GM19463 (cell line): ENCODE data around the gene BCL7C.
"Not testable (repeated sequence)": the region's sequence is repeated elsewhere in the genome, so short reads cannot be mapped to it uniquely, and the experiment has no call there.

Source experiments
- ATAC-seq: cut with Tn5 transposase; IDR thresholded peaks from one replicate; pipeline ENCODE4 v1.9.1; 2021; ENCODE audit warnings: mild to moderate bottlenecking, moderate library complexity; ENCODE audit not compliant: unreplicated experiment

Gene BCL7C

GRCh38 chr16:30896261-30896888, 2.5 kb upstream of the BCL7C start, which contains the start of gene CTF1:
CTF1 (plus strand) TSS chr16:30896614; CDS start chr16:30896644, 30 bp downstream.
- no peak for ATAC-seq

DNA sequence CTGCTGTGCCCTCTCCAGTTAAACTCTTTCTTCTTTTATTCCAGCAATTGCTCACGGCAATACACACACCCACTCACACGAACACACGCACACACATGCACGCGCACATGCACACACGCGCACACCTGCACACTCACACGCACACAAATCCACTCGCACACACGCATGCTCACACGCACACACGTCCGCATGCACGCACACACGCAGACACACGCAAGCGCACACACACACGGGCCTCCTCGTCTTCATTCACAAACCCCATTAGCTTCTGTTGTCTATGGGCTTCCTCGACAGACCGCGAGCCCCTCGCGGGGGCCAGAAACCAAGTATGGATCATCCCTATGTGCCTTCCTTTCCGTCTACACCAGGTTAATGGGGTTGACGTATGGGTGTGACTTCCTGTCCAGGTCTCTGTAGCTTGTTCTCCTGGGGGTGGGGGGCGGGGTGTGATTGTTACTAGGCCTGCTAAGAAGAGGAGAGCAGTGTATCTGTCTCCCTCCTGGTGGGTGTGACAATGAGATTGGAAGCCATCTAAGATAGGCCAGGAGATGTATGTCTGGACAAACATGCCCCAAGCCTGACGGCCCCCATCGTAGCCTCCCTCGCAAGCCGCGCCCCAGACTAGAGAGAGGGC, 1.9 kb upstream of the BCL7C start:
- ATAC-seq: no peak

- ATAC-seq: no peak
These were observed 877 bp upstream of the BCL7C start for GRCh38 chr16:30894540-30895368.

DNA sequence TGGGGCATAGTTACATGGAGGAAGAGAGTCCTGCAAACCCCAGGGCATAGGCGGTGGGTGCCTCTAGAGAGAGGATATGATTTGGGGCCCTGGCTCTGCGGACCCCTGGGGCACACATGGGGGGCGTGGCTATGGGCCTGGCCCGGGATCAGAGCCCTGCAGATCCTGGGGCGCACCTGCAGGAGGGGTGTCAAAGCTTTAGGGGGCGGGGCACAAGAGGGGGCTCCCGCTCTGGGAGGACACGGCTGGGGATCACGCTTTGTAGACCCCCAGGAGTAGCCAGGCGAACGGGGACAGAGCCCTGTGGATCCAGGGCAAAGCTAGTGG, 497 bp downstream of the BCL7C start:
- no peak for ATAC-seq

DNA sequence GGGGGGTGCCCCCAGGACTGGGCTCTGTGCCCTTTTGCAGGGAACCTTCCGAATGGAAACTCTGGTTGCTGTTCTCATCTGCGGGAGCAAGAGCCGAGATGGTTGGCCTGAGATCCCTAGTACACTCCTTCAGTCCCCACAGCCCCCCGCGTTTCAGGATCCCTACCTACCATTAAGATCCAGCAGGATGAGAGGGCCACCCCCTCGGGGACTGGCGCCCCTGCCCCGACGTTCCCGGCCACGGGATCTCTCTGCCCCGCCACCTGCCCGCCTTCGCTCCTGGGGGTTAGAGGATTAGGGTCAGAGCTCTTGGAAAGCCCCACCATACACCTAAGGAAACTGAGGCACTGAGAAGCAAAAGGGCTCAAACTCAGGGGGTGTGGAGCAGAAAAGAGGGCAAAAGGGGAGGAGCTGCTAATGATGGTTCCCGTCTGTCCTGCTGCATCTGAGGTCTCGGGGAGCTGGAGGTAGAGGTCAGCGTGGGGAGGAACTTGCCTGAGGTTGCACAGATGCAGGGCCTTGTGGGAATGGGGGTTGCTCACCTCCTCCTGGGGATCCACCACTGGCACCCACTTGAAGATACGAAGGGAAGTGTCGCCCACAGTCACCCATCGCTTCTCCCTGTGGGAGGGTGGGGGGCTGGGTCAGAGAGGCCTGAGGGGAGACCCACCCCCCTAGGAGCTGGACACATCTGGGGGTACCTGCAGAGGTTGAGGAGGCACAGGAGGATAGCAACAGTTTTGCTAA, 1.0 kb downstream of the BCL7C start:
- ATAC-seq: no peak

DNA sequence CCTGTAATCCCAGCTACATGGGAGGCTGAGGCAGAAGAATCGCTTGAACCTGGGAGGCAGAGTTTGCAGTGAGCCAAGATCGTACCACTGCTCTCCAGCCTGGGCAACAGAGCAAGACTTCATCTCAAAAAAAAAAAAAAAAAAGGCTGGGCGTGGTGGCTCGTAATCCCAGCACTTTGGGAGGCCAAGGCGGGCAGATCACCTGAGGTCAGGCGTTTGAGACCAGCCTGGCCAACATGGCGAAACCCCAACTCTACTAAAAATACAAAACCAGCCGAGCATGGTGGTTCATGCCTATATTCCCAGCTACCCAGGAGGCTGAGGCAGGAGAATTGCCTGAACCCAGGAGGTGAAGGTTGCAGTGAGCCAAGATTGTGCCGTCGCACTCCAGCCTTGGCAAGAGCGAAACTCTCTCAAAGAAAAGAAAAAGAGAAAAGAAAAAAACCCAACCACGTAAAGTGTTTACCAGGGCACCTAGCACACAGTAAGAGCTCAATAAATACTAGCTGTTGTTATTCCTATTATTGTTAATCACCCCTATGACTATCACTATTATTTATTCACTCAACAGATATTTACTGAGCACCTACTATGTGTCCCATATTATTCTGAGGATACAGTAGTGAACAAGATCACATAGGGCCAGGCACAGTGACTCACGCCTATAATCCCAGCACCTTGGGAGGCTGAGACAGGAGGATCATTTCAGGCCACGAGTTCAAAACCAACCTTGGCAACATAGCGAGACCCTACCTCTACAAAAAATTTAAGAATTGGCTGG, 2.6 kb downstream of the BCL7C start:
- ATAC-seq: not testable (repeated sequence)

DNA sequence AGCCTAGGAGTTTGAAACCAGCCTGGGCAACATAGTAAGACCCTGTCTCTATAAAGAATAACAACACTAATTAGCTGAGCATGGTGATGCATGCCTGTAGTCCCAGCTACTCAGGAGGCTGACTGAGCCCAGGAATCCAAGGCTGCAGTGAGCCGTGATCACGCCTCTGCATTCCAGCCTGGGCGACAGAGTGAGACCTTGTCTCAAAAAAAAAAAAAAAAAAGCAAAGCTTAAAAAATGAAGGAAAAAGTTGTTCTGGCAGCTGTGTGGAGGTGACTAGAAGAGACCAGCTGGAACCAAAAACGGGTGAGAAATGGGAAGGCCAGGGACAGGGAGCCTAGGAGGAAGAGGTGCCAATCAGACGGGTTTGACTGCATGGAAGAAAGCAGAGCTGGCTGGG, 4.2 kb downstream of the BCL7C start:
- no peak for ATAC-seq

- ATAC-seq: no peak
These were observed 4.9 kb downstream of the BCL7C start for GRCh38 chr16:30888856-30889499.

DNA sequence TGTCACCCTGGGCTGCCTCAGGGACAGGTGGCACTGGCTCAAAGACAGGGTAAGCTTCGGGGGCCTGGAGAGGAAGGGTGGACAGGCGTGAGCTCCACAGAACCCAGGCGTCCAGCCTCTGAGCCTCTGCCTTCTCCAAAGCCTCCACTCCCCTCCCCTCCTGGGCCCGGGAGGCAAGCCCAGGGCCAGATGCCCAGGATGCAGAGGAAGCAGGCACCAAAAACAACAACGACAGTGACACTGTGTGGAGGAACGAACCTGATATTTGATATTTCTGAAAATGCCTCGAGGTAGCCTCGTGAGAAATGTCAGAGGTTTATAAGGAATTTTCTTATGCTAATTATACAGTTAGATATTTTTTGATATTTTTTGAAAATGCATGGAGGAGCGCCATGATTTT, 6.0 kb downstream of the BCL7C start:
- ATAC-seq: no peak

DNA sequence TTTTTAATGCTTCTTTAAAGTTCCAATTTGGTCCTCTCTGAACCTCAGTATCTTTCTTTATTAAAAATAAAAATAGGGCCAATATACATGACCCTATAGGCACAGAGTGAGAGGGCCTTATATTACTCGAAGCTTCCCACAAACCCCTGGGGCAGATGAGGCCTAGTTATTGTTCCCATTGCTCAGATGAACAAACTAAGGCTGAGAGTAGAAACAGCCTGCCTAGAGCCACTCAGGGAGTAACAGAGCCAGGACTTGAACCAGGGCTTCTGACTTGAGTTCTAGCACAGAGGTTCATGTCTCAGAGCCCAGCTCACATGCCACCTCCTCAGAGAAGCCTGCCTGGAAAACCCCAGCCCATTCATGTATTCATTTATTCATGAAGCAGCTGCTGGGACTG, 7.7 kb downstream of the BCL7C start:
- no peak for ATAC-seq

DNA sequence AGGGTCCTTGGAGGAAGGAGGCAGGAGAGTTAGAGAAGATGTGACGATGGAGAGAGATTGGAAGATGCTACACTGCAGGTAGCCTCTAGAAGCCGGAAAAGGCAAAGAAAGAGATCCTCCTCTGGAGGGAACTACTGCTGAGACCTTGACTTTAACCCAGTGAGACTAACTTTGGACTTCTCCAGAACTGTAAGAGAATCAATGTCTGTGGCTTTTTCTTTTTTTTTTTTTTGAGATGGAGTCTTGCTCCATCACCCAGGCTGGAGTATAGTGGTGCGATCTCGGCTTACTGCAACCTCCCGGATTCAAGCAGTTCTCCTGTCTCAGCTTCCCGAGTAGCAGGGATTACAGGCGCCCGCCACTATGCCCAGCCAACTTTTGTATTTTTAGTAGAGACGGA, 8.7 kb downstream of the BCL7C start:
- no peak for ATAC-seq

GRCh38 chr16:30884760-30885159, 9.1 kb downstream of the BCL7C start:
- no peak for ATAC-seq

GRCh38 chr16:30882429-30883310, 11.2 kb downstream of the BCL7C start:
- no peak for ATAC-seq

GRCh38 chr16:30876867-30877266, 17.0 kb downstream of the BCL7C start:
- ATAC-seq: no peak

DNA sequence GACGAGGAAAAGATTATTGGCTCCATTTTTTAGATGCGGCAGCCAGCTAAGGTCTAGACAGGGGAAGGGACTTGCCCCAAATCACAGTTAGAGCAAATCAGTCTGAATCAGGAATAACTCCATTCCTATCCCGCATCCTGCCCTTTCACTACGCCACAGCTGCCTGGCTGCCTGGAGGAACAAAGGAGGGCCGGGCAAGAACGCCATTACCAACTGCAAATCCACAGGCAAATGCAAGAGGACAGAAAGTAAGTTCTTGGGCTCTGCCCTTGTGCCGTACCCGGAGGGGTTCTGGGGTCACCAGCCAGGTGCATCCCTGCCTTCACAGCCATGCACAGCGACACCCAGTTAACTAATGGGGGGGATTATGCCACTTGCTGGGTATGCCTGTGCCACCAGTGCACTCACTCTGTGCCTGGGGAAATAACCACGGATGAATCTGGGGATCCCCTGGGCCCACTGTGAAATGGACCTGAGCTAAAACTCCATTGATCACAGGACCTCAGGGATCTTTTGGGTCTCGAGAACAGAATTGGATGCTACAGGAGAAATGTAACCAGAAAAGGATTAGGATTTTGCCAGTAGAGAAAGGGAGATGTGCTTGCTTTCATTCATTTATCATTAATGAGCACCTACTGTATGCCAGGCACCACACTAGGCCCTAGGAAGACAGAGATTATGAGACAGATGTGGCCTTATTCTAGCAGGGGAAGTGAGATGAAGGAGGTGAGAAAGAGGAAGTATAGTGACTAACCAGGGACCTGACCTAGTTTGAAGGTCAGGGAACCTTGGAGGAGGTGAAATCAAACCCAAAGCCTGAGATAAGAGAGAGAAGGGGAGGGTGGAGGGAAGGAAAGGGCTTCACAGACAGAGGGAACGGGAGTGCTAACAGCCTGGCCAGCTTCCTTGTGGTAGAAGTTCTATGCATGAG, 17.7 kb downstream of the BCL7C start:
- no peak for ATAC-seq

DNA sequence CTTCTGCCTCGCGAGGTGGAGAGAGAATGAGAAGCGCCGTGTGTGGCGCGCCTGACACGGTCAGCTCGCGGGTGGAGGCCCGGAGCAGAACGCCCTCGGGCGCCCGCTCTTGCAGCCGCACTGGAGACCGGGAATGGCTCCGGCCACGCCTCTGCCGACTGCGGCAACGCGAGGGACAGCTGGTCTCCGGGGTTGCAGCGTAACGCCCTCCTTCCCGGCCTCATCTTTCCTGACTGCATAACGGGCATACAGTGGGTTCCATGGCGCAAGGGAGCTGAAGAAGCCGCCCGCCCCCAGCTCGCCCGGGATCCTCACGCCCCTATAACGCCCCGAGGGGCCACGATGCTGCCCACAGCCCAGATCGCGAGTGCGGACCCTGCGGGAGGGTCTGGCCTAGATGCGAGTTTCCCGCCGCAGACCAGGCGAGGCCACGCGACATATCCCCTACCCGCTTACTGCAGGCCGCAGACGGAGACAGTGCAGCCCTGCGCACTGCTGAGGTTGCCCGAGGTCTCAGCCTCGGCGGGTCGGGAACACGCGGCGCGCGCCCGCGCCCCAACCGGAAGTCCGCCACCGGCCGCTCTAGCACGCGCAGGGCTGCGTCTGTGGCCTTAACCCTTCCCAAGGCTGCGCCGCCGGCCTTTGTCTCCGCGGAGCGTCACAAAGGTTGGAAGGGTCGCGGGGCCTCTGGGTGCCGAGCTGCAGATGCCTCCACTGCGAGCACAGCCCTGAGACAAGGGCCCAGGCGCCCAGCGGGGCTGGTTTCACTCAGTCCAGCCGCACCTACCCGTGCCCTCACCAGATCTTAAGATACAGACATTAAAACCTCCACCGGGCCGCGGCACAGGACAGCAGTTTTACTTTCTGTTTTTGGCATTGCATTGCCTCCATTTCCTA, 18.8 kb downstream of the BCL7C start:
- ATAC-seq: peak; percentile 89

DNA sequence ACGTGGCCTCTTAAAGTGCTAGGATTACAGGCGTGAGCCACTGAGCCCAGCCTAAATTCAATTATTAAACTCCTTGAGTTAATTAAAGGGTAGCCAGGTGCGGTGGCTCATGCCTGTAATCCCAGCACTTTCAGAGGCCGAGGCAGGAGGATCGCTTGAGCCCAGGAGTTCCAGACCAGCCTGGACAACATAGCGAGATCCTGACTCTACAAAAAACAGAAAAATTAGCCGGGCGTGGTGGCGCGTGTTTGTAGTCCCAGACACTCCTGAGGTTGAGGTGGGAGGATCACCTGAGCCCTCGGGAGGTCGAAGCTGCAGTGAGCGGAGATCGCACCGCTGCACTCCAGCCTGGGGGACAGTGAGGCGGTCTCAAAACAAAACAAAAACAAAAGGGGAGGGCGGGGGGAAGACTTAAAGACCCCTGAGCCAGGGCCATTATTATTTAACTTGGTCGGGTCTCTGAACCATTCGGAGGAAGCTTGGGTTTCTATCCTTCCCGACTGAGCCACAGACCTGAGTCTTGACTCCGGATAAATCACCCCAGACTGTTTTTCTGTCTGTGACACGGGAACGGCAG, 19.5 kb downstream of the BCL7C start:
- ATAC-seq: no peak
